HG03139 (cell line): ENCODE data around the gene CALM1.
"Not testable (repeated sequence)": the region's sequence is repeated elsewhere in the genome, so short reads cannot be mapped to it uniquely, and the experiment has no call there.

ENCODE experiments used
- ATAC-seq: cut with Tn5 transposase; IDR thresholded peaks from one replicate; pipeline ENCODE4 v1.9.1; 2021; ENCODE audit not compliant: unreplicated experiment

The CALM1 gene

DNA sequence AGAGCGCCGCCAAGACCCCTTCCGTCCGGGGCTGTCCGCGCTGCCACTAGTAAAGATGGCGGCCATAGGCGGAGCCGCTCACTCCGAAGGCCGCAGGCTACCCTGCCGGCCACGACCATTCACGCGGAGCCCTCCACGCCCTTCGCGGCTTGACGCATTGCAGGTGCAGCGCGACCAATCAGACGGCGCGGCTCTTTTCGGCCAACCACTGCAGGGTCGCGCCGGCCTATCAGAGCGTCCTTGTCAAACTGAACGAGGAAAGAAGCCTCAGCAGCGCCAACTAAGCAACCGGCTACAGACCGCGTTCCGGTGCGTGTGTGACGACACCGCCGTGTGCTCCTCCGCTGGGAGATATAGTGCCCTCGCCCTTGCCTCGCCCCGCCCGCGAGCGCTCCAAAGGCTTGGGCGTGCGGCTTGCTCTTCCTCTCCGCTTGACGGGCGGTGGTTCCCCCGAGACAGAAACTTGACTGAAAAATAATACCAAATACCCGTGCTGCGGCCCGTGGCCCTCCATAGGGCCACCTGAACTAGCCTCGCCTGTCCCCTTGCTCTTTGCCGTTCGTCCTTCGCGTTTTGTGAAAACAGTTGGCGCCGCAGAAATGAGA, 13.6 kb upstream of the CALM1 start:
- peak; percentile 94 for ATAC-seq

DNA sequence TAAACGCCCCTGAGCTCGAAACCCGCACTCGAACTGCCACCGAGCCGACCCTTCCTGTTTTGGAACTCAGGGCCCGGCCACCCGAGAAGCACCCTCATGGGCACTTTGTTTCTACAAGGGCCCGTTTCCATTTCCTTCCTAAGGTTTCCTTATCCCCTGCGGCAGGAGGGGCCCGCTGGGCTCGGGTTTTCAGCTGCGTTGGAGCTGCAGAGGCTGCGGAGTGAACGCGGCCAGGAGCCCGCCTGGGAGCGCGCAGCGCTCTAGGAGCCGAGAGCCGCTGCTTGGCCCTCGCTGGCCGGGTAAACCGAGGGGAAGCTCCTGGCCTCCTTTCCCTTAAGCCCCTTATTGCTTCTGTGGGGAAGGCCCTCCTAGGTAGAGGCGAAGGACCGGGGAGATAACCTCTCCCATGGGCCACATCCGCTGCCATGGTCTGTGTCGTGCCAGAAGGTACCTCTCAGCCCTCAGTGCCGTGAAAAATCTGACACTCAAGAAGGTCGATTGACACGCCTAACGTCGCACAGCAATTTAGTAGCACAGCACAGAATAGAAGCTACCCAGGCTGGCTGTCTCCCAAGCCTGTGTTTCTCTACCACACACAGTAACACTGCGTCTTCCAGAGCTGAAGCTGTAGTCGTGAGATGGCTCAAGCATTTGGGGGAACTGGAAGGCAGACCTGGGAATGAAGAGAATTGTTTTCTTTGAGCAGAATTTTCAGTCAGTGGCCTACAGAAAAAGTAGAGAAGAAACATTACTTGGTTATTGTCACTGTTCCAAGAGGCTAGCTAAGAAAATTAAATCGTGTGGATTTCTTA, 12.9 kb upstream of the CALM1 start:
- peak; percentile 7 for ATAC-seq

DNA sequence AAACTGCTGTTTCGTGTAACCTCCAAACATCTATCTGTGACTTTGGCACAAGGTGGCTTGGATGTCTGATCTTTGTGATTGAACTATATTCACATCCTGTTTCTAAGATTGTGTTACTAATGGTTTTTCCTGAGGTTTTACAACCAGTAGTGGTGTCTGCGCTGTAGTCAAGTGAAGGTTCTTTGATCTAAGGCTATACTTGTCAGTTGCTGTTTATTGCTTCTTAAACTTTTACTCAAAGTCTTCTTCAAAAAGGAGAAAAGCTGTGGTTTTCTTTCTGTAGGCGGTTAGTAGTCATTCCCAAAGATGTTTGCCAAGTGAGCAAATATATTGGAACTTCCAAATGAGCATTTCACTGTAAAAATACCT, 12.3 kb upstream of the CALM1 start:
- ATAC-seq = no peak

DNA sequence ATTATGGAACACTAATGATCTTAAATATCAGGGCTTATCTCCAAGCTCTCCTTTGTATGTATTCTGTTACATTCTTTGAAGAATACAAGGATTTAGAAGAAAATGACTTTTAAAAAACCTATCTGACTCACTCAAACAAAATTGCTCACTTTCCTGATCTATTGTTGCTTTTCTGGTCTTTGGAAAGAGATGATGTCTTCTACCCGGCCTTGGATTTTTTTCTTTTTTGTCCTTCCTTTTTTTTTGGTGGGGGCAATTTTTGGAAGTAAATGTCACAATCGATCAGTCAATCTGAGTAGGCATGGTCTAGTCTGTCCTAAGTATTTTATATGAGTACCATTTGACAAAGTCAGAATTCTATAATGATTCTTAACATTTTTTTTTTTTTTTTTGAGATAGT, 10.5 kb upstream of the CALM1 start:
- no peak for ATAC-seq

DNA sequence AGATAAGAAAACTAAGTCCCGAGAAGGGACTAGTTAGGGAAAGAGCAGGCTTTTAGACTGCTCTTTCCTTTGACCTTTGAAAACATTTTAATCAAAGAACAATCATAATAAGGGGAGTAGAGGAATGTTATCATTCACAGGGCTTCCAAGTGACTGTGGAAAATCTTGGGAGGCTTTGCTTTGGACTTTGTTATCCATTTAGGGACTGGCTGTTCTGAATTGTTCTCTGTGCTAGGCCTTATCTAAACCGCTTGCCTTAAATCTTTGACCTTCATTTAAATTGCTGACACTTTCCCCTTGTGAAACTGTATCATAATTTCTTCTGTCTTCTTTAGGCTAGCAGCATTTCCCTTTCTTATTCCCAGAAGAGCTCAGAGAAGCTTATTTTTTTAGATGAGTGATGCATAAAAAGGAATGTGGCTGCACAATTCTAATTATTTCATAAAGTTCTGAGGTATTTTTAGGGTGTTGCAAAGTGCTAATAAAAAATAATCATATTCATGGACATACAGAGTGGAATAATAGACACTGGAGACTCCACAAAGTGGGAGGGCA, 9.5 kb upstream of the CALM1 start:
- ATAC-seq = no peak

DNA sequence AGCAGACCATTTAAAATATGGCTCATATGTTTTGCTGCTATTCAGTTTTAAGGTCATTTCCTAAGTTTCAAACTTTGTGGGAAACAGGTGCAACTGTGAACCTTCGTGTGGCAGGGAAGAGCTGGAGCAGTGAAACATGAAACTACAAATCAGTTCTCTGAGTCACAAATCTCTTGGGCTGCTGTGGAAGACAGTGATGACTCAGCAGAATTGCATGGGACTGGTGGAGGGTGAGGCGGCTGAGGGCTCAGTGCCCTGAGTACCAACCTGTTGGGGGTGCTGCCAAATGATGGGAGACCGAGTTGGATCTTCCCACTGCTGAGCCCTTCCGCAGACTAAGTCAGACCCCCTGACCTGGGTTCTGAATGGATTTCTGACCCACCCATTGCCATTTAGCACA, 8.4 kb upstream of the CALM1 start:
- no peak for ATAC-seq

DNA sequence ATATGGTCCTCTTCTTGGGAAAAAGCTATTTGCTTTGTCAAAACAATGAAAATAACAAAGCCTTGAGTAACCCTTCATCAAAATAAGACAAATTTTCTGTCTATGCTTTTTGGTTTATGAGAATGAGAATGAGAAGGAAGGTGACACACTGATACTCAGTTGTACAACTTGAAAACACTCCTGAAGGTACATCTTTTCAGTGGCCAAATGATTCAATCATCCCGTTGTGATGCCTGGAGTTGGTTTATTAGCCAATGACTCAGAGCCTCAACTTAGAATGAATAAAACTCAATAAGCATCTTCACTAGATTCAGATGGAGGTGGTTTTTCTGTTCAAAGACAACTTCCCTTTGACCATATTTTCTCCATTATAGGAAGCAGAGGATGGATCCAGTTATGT, 7.8 kb upstream of the CALM1 start:
- no peak for ATAC-seq

DNA sequence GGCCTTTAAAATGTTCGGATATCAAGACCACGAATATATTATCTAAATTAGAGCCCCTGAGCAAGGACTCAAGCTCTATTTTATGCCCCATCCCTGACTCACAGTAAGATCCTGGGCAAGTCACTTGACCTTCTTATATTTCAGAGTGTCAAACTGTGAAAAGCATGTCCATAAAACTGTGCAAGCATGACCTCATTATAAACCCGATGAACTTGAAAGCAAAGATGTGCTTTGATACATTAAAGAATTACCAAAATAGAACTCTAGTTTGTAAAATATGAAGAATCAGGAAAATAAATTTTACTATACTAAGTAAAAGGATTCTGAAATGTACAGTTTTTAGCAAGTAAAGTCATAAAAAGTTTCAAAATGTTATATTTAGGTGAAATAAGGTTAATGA, 2.9 kb upstream of the CALM1 start:
- ATAC-seq = no peak

DNA sequence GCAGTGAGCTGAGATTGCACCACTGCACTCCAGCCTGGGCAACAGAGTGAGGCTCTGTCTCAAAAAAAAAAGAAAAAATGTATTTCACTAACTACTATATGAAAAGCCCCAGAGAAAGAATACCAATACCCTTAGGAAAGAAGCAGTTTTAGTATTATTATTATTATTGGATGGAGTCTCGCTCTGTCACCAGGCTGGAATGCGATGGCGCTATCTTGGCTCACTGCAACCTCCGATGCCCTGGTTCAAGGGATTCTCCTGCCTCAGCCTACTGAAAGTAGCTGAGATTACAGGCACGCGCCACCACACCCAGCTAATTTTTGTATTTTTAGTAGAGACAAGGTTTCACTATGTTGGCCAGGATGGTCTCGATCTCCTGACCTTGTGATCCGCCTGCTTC, 2.0 kb upstream of the CALM1 start:
- not testable (repeated sequence) for ATAC-seq

DNA sequence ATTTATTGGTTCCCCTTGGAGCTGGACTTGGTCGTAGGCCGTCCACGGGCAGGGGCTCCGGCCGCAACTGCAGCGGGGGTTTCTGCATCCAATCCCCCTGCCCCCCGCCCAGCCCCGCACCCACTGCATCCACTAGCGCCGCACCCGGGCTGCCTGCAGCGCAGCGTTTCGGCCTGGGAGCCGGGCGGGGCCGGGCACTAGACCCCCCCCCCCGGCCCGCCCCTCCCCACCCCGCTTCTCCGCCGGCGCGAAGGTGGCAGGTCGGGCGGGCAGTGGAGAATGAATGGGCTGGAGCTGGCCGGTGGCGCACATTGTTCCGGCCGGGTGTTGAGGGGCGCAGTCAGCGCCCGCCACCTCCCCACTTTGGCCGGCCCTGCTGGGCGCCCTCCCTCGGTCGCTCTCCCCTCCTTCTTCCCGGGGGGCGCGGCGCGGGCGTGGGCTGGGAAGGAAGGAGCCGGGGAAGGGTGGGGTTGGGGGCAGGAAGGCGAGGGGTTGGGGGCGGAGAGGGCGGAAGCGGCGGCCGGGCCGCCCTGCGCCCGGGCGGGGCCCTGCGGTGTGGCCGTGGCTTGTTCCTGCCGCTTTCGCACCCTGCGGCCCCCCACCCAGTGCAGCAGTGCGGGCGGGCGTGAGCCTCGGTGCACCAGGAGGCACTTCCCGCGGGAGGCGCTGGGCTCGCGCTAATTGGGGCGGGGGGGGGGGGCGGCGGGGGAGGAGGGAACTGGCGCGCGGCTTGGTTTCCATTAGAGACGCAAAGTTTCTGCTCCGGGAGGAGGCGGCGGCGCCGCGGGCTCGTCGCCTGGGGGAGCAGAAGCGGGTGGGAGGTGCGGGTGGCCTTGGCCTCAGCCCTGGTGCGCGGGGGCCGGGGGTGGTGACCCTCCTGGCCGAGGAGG, 841 bp downstream of the CALM1 start:
- ATAC-seq = peak; percentile 25

DNA sequence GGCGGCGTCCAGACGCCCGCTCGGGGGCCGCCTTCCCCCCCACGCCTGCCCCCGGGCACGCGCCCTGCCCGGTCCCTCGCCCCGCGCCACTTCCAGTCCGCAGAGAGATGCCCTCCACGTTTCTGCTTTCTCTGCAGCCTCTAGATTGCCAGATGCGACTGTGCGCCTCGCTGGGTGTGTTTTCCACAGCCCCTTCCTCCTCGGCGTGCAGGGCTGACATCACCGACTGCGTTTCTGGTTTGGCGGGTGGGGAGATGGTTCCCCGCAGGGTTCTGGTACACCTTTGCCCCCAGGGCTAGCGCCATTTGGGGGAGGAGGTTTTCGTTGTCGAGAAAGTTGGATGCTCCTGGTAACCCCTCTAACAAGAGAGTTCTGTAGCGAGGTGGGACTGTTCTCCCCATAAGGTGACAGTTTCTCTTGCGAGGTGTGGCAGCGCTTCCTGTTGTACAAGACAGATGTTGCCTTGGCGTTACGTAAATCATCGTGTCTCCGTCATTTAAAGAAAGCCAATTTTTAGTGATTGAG, 1.5 kb downstream of the CALM1 start:
- ATAC-seq = peak; percentile 6

DNA sequence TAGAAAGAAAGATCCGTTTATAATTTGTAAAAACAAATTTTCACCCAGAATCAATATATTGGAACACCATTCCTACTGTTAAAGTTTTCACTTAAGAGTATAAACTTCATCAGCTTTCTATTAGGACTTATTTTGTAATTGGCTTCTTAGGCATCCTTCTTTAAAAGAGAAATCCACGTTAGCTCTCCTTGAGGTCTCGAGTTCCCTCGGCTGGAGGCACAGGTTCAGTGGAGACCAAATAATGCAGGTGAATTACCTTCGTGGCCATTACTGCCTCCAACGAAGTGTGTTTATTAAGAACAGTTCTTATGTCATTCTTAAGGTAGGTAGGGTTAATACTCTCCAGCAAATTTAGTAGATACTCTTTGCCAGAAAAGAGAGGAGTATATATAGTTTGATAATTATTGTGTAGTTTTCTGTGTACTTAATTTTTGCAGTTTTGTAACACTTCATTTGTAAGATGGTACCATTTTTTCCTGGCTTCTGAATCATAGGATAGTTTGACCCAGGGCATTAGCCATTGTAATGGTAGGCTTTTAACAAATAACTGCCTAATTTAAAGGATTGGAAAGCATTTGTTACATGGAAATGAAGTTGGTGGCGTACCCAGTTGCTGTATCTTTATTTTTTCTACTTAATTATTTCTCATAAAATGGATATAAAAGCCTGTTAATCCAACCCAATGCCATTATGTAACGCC, 2.2 kb downstream of the CALM1 start:
- no peak for ATAC-seq

DNA sequence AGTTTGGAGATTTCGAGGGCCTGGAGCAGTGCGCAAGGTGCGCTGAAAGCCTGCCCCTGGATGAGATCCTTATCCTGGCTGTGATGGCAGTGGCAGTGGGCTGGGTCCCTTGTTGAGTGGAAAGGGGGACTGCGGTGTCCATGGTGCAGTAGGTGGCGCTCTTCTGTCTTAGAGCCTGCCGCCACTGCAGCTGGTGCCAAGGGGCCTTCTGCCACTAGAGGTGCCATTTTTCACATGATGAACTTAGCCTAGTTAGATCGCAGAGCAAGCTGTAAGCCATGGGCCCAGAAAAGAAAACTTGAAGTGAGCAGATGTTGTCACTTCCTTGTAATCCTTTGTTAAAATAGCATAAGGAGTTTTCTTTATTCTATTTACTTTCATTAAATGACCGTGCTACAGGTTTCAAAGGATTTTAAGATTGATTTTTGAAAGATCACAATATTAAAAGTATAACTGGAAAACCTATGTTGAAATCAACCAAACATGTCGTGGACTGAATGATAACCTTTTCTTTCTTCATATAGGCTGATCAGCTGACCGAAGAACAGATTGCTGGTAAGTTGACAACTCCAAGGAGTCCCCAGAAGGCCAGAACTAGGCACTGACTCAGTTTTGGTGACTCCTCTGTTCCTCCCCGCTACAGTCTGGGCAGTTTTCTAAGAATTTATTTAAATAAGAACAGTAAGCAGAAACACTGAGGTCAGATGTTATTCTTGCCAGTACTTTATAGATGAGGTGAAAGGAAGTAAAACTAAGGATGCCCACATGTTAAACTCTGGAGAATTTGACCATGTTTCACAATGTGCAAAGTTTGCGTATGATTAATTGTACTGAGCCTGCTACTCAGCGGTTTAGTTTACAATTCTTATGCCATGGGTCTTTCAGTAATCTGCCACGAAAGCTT, 3.0 kb downstream of the CALM1 start:
- ATAC-seq = peak; percentile 43

DNA sequence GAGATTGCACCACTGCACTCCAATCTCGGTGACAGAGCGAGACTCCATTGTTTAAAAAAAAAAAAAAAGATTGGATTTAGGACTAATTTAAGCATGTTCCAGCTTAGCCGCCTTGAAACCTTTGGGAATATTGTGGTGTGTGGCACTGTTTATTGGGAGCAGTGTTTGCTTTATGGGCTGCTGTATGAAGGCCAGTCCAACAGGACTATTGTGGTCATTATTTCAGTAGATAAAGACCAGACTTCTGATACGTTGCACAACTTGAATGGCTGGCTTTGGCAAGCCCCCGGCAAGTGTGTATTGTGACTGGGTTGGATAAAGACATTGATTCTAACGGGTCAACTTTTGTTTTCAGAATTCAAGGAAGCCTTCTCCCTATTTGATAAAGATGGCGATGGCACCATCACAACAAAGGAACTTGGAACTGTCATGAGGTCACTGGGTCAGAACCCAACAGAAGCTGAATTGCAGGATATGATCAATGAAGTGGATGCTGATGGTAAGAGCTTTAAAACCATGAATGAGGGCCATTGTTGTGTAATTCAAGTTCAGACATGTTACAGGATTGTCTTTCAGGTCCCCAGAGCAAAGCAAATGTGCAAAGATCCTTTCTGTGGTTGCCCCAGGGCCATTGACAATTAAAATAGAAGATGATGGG, 4.2 kb downstream of the CALM1 start:
- no peak for ATAC-seq

DNA sequence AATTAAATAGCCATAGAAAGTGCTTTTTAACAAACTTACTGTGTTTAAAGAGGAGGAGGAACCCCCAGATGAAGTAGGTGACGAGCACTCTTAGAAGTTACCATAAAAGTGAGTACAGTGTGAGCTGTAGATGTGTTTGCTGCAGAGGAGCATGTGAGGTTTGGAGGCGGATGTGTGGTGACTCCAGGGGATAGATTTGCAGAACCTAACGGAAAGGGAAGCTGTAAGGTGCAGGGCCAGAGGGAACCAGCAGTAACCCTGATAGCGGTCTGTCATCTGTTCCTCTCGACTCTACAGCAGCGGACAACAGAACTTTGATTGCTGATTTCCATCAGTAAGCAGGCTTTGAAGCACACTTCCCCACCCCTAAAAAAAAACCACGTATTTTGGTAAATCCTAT, 5.2 kb downstream of the CALM1 start:
- ATAC-seq = no peak

DNA sequence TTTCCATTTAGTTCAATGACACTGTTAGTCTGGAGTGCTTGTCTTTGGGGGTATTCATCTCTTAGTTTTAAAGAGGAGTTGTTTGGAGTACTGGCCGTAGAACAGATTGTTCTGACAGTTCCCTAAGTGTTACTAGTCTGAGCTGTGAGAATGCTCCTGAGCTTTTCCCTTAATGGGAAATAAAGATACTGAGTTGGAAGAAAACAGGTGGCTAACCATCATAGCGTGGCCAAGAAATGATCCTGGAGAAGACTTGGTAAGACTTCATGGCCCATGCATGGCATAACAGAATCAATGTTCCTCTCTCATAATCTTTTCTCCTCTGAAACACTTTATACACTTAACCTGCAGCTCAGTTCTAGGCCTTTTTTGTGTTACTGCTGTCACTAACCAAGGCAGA, 6.2 kb downstream of the CALM1 start:
- no peak for ATAC-seq

DNA sequence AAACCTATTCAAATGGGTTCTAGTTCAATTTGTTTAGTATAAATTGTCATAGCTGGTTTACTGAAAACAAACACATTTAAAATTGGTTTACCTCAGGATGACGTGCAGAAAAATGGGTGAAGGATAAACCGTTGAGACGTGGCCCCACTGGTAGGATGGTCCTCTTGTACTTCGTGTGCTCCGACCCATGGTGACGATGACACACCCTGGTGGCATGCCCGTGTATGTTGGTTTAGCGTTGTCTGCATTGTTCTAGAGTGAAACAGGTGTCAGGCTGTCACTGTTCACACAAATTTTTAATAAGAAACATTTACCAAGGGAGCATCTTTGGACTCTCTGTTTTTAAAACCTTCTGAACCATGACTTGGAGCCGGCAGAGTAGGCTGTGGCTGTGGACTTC, 8.3 kb downstream of the CALM1 start:
- ATAC-seq = no peak

DNA sequence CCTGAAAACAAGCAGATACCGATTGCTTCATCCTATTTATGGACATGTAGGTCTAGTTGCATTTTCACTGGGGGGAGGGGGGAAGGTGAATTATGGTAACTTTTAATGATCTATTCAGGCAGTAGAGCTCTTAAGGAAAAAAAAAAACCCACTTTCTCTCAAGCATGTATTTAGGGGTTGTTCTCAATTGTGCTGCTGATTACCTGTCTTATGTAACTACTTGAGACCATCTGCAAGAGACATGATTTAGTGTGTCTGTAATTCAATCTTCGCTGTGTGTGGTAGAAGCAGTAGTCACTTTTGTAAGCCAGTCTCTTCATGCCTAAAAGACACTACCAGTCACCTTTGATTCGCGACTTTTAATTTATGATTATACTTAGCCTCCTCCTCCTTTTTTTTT, 8.9 kb downstream of the CALM1 start:
- no peak for ATAC-seq

DNA sequence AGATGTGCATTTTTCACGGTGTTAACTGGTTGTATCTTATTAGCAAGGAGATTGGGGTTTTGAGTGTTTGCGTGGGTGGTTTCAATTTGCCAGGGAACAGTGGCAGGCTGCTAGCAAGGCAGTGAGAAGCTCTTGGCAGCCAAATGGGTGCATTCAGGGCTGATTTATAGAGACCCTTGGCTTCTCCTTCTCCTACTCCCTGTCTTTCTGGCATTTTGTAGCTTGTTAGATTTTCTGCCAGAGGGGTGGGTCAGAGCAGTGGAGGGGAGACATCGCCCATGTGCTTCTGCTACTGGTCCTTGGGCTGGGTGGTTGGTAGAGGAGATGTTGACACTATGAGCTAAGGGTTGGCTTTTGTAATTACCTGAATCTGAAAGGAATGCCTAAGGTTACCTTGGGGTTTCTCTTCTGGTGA, 9.6 kb downstream of the CALM1 start:
- ATAC-seq = no peak
